Measurements from ENCODE around the gene TNFSF13. TPM values are rescaled to one million over a fixed set of nuclear protein-coding genes. Genes with fewer than 3 reads are reported as not detected.
"Not testable (repeated sequence)": the region's sequence is repeated elsewhere in the genome, so short reads cannot be mapped to it uniquely, and the experiment has no call there.

Gene TNFSF13
- total and polyA plus RNA-seq, 2 donors (not counting 1 experiment from before 2014, with no cell fraction given), result 14.7 to 20.2 TPM

DNA sequence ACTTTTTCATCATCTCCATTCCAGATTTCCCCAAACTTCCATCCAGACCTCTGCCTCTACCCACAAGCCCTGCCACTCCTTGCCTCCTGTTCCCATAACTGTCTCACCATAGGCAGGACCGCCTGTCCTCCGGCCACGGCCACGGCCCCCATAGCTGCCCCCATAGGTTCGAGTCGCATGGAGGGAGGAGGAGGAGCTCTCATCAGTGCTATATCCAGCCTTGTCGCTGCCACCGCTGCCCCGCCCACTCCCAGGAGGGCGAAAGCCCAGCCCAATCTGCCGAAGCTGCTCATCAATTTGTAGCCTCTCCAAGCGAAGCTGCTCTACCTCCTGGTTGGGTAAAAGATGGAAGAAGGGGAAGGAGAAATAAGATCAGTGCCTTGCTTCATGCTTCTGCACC, 34.7 kb downstream of the TNFSF13 start:
- Histone ChIP-seq H3K36me3 (replicated peaks in 1 of 2; ENCODE audit: control extremely low read depth in 1 of 2, control insufficient read depth in 1 of 2, extremely low read depth in 1 of 2, insufficient read depth in 2 of 2, low read length in 1 of 2) (peaks cover 0 to 62% of the 10 kb centered on the region in 2 experiments), H3K4me3 (ENCODE audit: control extremely low read depth in 1 of 5, extremely low read depth in 1 of 5, insufficient read depth in 1 of 5, low read depth in 2 of 5, low read length in 4 of 5) (no peak overlapping the region), H3K27me3 (replicated peaks in 1 of 4; ENCODE audit: control extremely low read depth in 1 of 4, control insufficient read depth in 3 of 4, insufficient read depth in 4 of 4, low read length in 3 of 4) (no peaks in the 10 kb centered on the region), H4K20me1 (ENCODE audit: control insufficient read depth, insufficient read depth, low read length, poor library complexity, severe bottlenecking) (no peaks in the 10 kb centered on the region), H3K9ac (ENCODE audit: low read length) (no peak overlapping the region), H3K4me1 (ENCODE audit: control insufficient read depth in 2 of 2, insufficient read depth in 2 of 2, low read length in 2 of 2) (peaks cover 0 to 7% of the 10 kb centered on the region in 2 donors), H3K9me3 (ENCODE audit: control extremely low read depth in 1 of 3, control insufficient read depth in 2 of 3, insufficient read depth in 1 of 3, low read length in 2 of 3) (no peaks in the 10 kb centered on the region), H3K4me2 (replicated peaks; ENCODE audit: low read depth, low read length, poor library complexity, severe bottlenecking) (no peak overlapping the region), H3K79me2 (ENCODE audit: control insufficient read depth, insufficient read depth, low read length) (no peaks in the 10 kb centered on the region), H2AFZ (ENCODE audit: insufficient read depth, low read depth, low read length, poor library complexity, severe bottlenecking) (no peak overlapping the region), H3K27ac (ENCODE audit: low read length in 2 of 2) (no peak overlapping the region)
- CTCF ChIA-PET, result interaction anchor here (1.0 to 1.3 kb wide), 3 partner anchors 74 to 156 kb away, joined by 3 to 4 read pairs (median 4); no protein-coding TSS in a partner anchor
- H3K27me3 Mint-ChIP-seq, result no peaks in the 10 kb centered on the region
- no peaks in the 10 kb centered on the region for H3K9me3 Mint-ChIP-seq (ENCODE audit: insufficient read depth)
- POLR2A ChIA-PET, result no interaction called here
- H3K27ac Mint-ChIP-seq, result peak overlapping the region; percentile 67
- TF ChIP-seq, protein P1, sequence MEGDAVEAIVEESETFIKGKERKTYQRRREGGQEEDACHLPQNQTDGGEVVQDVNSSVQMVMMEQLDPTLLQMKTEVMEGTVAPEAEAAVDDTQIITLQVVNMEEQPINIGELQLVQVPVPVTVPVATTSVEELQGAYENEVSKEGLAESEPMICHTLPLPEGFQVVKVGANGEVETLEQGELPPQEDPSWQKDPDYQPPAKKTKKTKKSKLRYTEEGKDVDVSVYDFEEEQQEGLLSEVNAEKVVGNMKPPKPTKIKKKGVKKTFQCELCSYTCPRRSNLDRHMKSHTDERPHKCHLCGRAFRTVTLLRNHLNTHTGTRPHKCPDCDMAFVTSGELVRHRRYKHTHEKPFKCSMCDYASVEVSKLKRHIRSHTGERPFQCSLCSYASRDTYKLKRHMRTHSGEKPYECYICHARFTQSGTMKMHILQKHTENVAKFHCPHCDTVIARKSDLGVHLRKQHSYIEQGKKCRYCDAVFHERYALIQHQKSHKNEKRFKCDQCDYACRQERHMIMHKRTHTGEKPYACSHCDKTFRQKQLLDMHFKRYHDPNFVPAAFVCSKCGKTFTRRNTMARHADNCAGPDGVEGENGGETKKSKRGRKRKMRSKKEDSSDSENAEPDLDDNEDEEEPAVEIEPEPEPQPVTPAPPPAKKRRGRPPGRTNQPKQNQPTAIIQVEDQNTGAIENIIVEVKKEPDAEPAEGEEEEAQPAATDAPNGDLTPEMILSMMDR (IDR thresholded peaks at IDR 0.05), result no peak
- no peak for TF ChIP-seq EZH2 (IDR thresholded peaks at IDR 0.05; ENCODE audit: borderline replicate concordance, insufficient read depth, low read depth, low read length, poor library complexity, severe bottlenecking)
- ATAC-seq (ENCODE audit: low read depth) (no peak), DNase-seq (no peak)
- intact Hi-C loops (cut with micrococcal nuclease), result no loop called here
- peaks cover 2% of the 10 kb centered on the region for H3K4me1 Mint-ChIP-seq
- H3K4me3 Mint-ChIP-seq, result no peak overlapping the region
- 97% methylated on average over 5 of the region's 12 CpGs for WGBS (ENCODE audit: insufficient coverage)

DNA sequence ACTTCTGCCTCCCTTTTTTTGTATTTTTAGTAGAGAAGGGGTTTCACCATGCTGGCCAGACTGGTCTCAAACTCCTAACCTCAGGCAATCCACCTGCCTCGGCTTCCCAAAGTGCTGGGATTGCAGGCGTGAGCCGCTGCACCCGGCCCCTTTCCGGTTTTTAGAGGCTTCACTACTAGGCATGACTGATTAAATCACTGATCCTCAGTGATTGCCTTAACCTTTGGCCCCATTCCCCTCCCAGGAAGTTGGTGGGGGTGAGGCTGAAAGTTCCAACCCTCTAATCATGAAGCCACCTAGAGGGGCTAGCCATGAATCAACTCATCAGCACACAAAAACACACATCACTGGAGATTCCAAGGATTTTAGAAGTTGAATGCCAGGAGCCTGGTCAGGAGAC, 39.0 kb downstream of the TNFSF13 start:
- H3K4me2 ChIP-seq (replicated peaks; ENCODE audit: low read depth, low read length, poor library complexity, severe bottlenecking); H3K4me3 Mint-ChIP-seq; H2AFZ ChIP-seq (ENCODE audit: insufficient read depth, low read depth, low read length, poor library complexity, severe bottlenecking); CTCF ChIA-PET; H4K20me1 ChIP-seq (ENCODE audit: control insufficient read depth, insufficient read depth, low read length, poor library complexity, severe bottlenecking); intact Hi-C loops (cut with micrococcal nuclease); H3K4me1 ChIP-seq (ENCODE audit: control insufficient read depth in 2 of 2, insufficient read depth in 2 of 2, low read length in 2 of 2); DNase-seq; H3K9me3 ChIP-seq (ENCODE audit: control extremely low read depth in 1 of 3, control insufficient read depth in 2 of 3, insufficient read depth in 1 of 3, low read length in 2 of 3); H3K27me3 Mint-ChIP-seq; H3K4me3 ChIP-seq (ENCODE audit: control extremely low read depth in 1 of 5, extremely low read depth in 1 of 5, insufficient read depth in 1 of 5, low read depth in 2 of 5, low read length in 4 of 5); ATAC-seq (ENCODE audit: low read depth); H3K9ac ChIP-seq (ENCODE audit: low read length); H3K27ac ChIP-seq (ENCODE audit: low read length in 2 of 2); H3K27ac Mint-ChIP-seq; H3K27me3 ChIP-seq (replicated peaks in 1 of 4; ENCODE audit: control extremely low read depth in 1 of 4, control insufficient read depth in 3 of 4, insufficient read depth in 4 of 4, low read length in 3 of 4); POLR2A ChIA-PET; H3K79me2 ChIP-seq (ENCODE audit: control insufficient read depth, insufficient read depth, low read length); H3K9me3 Mint-ChIP-seq (ENCODE audit: insufficient read depth); H3K4me1 Mint-ChIP-seq: not testable (repeated sequence)
- no CpG with 5 or more reads among the region's 5 CpGs for WGBS (ENCODE audit: insufficient coverage)
- peaks cover 3 to 75% of the 10 kb centered on the region in 2 experiments for H3K36me3 ChIP-seq (replicated peaks in 1 of 2; ENCODE audit: control extremely low read depth in 1 of 2, control insufficient read depth in 1 of 2, extremely low read depth in 1 of 2, insufficient read depth in 2 of 2, low read length in 1 of 2)
